Smooth muscle cell (in vitro differentiated cells): ENCODE data around the gene SLC6A1. TPM values are rescaled to one million over a fixed set of nuclear protein-coding genes. Genes with fewer than 3 reads are reported as not detected.

Source experiments
- DNase-seq: peaks from one replicate; lab custom pipeline; 2025; ENCODE audit not compliant: unreplicated experiment; lab: John Stamatoyannopoulos, UW
- H2AFZ ChIP-seq: fragments of 200-600 bp; sonication (generic); 2 replicates; pipeline ENCODE4 v1.6.0; 2016; ENCODE audit warnings: antibody characterized with exemption, low read depth, mild to moderate bottlenecking
- H3F3A ChIP-seq: fragments of 200-600 bp; sonication (generic); 2 replicates; pipeline ENCODE4 v1.6.0; 2017; ENCODE audit warnings: antibody characterized with exemption, low read depth
- H3K27ac ChIP-seq: fragments of 200-600 bp; sonication (generic); 2 replicates; pipeline ENCODE4 v1.5.1; 2016; ENCODE audit warnings: low read depth, mild to moderate bottlenecking
- H3K27me3 ChIP-seq: fragments of 200-600 bp; sonication (generic); 2 replicates; pipeline ENCODE4 v1.6.1; 2016; ENCODE audit warnings: low read depth, mild to moderate bottlenecking
- H3K36me3 ChIP-seq: fragments of 200-600 bp; sonication (generic); 2 replicates; pipeline ENCODE4 v1.5.1; 2016; ENCODE audit warnings: low read depth
- H3K4me1 ChIP-seq: fragments of 200-600 bp; sonication (generic); 2 replicates; pipeline ENCODE4 v1.5.1; 2016; ENCODE audit warnings: low read depth
- H3K4me2 ChIP-seq: fragments of 200-600 bp; sonication (generic); 2 replicates; pipeline ENCODE4 v1.6.0; 2016; ENCODE audit warnings: mild to moderate bottlenecking
- H3K4me3 ChIP-seq: fragments of 200-600 bp; sonication (generic); 2 replicates; pipeline ENCODE4 v1.5.1; 2016; ENCODE audit warnings: mild to moderate bottlenecking
- H3K79me2 ChIP-seq: fragments of 200-600 bp; sonication (generic); 2 replicates; pipeline ENCODE4 v1.6.0; 2016; ENCODE audit warnings: low read depth, mild to moderate bottlenecking
- H3K9ac ChIP-seq: fragments of 200-600 bp; sonication (generic); 2 replicates; pipeline ENCODE4 v1.6.0; 2016; ENCODE audit warnings: low read depth
- H3K9me3 ChIP-seq: fragments of 200-600 bp; sonication (generic); replicated peaks from 2 replicates; pipeline ENCODE4 v1.5.1; 2016; ENCODE audit warnings: low read depth
- H4K20me1 ChIP-seq: fragments of 200-600 bp; sonication (generic); 2 replicates; pipeline ENCODE4 v1.6.0; 2016; ENCODE audit warnings: low read depth
- WGBS: methylation state at CpG from one replicate; pipeline ENCODE4 v1.1.7; 2016; ENCODE audit warnings: low lambda C conversion rate; 5-methylcytosine and 5-hydroxymethylcytosine counted together
- polyA plus RNA-seq: library from polyadenylated mRNA; unstranded; fragments of >200 nt; fragmentation: Nextera tagmentation; extraction: Ambion mirVana; gene quantifications from 2 replicates; pipeline ENCODE4 v1.2.1, GENCODE V29; 2016
- total RNA-seq: library from RNA; depleted of rRNA; stranded (reverse); fragments of >200 nt; gene quantifications from 2 replicates; pipeline ENCODE4 v1.2.3, GENCODE V29; 2014
- TF ChIP-seq, protein P1 (sequence below): fragments of 200-600 bp; sonication (generic); IDR thresholded peaks from 2 replicates; pipeline ENCODE4 v1.5.1; 2017; ENCODE audit warnings: borderline replicate concordance, mild to moderate bottlenecking, antibody characterized with exemption; ENCODE audit not compliant: insufficient read depth, poor library complexity, severe bottlenecking

The SLC6A1 gene
- total and polyA plus RNA-seq, 2 experiments from 2014 or later = 0.26 to 0.40 TPM

DNA sequence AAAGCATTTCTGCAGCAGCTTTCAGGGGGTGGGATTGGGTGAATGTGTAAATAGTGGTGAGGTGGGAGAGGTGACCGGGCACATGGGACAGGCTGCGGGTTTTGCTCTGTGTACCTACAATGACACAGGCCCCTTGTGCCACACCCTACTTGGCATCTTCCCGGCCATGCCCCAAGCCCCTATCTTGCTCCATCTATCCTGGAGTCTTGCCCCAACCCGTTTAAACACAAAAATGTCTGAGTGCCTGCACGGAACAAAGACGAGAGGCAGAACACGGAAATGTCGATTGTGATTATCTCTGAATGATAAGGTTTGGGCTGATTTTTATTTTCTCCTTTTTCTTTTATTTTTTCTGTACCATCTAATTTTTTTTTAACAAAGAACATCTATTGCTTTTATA is 46.0 kb upstream of the SLC6A1 start:
- no peak overlapping the region for H2AFZ ChIP-seq
- WGBS = 74% methylated on average over 8 of the region's 8 CpGs
- no peaks in the 10 kb centered on the region for H4K20me1 ChIP-seq
- H3K9ac ChIP-seq = no peak overlapping the region
- H3K4me2 ChIP-seq = no peak overlapping the region
- no peaks in the 10 kb centered on the region for H3K79me2 ChIP-seq
- no peak overlapping the region for H3K4me3 ChIP-seq
- no peaks in the 10 kb centered on the region for H3K4me1 ChIP-seq
- H3K27ac ChIP-seq = no peak overlapping the region
- no peaks in the 10 kb centered on the region for H3K9me3 ChIP-seq
- no peaks in the 10 kb centered on the region for H3K36me3 ChIP-seq
- no peaks in the 10 kb centered on the region for H3K27me3 ChIP-seq
- DNase-seq = no peak
- TF ChIP-seq, protein P1, sequence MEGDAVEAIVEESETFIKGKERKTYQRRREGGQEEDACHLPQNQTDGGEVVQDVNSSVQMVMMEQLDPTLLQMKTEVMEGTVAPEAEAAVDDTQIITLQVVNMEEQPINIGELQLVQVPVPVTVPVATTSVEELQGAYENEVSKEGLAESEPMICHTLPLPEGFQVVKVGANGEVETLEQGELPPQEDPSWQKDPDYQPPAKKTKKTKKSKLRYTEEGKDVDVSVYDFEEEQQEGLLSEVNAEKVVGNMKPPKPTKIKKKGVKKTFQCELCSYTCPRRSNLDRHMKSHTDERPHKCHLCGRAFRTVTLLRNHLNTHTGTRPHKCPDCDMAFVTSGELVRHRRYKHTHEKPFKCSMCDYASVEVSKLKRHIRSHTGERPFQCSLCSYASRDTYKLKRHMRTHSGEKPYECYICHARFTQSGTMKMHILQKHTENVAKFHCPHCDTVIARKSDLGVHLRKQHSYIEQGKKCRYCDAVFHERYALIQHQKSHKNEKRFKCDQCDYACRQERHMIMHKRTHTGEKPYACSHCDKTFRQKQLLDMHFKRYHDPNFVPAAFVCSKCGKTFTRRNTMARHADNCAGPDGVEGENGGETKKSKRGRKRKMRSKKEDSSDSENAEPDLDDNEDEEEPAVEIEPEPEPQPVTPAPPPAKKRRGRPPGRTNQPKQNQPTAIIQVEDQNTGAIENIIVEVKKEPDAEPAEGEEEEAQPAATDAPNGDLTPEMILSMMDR = no peak
- H3F3A ChIP-seq = no peaks in the 10 kb centered on the region

DNA sequence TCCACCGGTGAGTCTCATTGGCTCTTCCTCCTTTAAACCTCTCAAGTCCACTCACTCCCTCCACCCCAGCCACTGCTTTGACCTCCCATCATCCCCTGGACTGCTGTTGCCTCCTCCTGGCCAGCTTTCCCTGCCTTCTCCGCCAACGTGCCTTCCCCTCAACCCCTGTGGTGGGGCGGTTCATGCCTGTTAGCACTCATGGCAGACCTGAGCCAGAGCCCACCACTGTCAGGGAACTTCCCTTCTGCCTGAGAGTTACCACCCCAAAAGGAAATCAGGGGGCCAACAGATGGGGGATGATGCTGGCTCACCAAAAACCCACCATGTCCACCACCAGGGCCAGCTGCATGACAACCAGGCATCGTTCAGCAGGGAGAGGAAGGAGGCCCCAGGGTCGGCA is 44.2 kb upstream of the SLC6A1 start:
- no peaks in the 10 kb centered on the region for H3K9me3 ChIP-seq
- H4K20me1 ChIP-seq = no peaks in the 10 kb centered on the region
- H3K9ac ChIP-seq = no peak overlapping the region
- DNase-seq = no peak
- H3K79me2 ChIP-seq = no peaks in the 10 kb centered on the region
- no peak overlapping the region for H2AFZ ChIP-seq
- TF ChIP-seq, protein P1 = no peak
- WGBS = 87% methylated on average over 6 of the region's 6 CpGs
- H3K4me3 ChIP-seq = no peak overlapping the region
- H3K27ac ChIP-seq = no peak overlapping the region
- H3F3A ChIP-seq = no peaks in the 10 kb centered on the region
- H3K27me3 ChIP-seq = no peaks in the 10 kb centered on the region
- H3K4me2 ChIP-seq = no peak overlapping the region
- H3K36me3 ChIP-seq = no peaks in the 10 kb centered on the region
- H3K4me1 ChIP-seq = no peaks in the 10 kb centered on the region

DNA sequence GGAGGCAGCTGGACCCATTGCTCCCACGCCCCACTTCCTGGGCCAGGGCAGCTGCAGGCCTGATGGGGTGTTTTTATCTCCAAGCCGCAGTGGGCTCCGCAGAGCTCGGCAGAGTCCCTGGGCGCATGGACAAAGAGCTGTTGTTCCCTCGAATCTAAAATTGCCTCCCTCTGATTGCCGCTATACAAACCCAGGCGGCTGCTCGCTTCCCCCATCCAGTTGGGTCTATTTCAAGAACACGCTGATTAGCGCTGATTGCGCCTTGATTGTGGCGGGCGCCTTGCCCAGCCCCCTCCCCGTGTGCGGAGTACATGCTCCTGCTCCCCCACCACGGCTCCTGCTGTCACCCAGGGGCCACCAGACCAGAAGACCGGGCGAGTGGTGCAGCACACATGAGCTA is 43.4 kb upstream of the SLC6A1 start:
- Histone ChIP-seq H3K9ac (no peak overlapping the region), H3K4me1 (no peaks in the 10 kb centered on the region), H3K4me2 (no peak overlapping the region), H3K27ac (no peak overlapping the region), H3K79me2 (no peaks in the 10 kb centered on the region), H3F3A (no peaks in the 10 kb centered on the region), H2AFZ (no peak overlapping the region), H4K20me1 (no peaks in the 10 kb centered on the region), H3K36me3 (no peaks in the 10 kb centered on the region), H3K9me3 (no peaks in the 10 kb centered on the region), H3K27me3 (peaks cover 5% of the 10 kb centered on the region), H3K4me3 (no peak overlapping the region)
- WGBS = 88% methylated on average over 19 of the region's 19 CpGs
- no peak for DNase-seq
- TF ChIP-seq, protein P1 = no peak

DNA sequence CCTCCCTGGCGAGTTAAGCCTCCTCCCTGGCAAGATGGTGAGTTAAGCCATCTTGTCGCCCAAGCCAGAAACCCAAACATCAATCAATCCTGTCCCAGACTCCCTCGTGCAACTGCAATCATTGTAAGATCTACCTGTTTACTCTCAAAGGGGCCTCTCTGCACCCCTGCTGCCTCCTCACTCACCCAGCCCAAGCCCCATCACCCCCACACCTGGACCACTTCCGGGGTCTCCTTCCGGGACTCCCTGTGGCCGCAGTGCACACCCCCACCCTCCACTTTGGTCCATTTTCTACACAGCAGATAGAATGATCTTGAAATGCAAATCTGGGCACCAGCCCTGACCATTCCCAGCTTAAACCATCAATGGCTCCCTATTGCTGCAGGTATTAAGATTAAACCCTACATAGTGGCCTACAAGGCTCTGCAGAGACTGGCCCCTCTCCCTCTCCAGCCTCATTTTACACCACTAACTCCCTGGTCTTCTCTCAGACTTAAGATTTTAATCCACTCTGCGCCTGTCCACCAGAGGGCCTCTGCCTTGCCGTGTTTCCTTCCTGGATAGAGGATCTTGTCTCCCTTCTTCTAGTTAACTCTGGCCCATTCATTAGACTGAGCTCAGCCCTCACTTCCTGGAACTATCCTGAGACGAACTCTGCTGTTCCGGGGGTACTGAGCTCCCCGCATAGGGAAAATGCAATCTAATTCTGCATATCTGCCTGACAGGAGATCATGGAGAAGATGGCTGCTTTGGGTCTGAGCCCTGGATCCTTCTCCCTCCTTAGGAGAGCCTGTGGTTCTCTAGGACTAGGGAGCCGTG is 41.9 kb upstream of the SLC6A1 start:
- no peak for DNase-seq
- H3K9me3 ChIP-seq = no peaks in the 10 kb centered on the region
- H3K27ac ChIP-seq = no peak overlapping the region
- no peaks in the 10 kb centered on the region for H3K4me1 ChIP-seq
- H3K9ac ChIP-seq = no peak overlapping the region
- no peak overlapping the region for H3K4me3 ChIP-seq
- TF ChIP-seq, protein P1 = peak; percentile 51
- peaks cover 7% of the 10 kb centered on the region for H3K27me3 ChIP-seq
- peak overlapping the region; percentile 62 for H2AFZ ChIP-seq
- H3K36me3 ChIP-seq = no peaks in the 10 kb centered on the region
- H3K4me2 ChIP-seq = no peak overlapping the region
- H3F3A ChIP-seq = no peaks in the 10 kb centered on the region
- H4K20me1 ChIP-seq = no peaks in the 10 kb centered on the region
- H3K79me2 ChIP-seq = no peaks in the 10 kb centered on the region
- 62% methylated on average over 12 of the region's 12 CpGs for WGBS
